Cardiac septum (tissue), 1 donor: ENCODE measurements around the gene PATE1. TPM values are rescaled to one million over a fixed set of nuclear protein-coding genes. Genes with fewer than 3 reads are reported as not detected.
"Not testable (repeated sequence)": the region's sequence is repeated elsewhere in the genome, so short reads cannot be mapped to it uniquely, and the experiment has no call there.

Source experiments
- DNase-seq: peaks from one replicate; pipeline ENCODE4 v3.0.0-alpha.2; 2020; ENCODE audit warnings: low spot score
- intact Hi-C: fragments of 100-400 bp; cut with DNase I; formaldehyde crosslinking; loops from one replicate; pipeline ENCODE4 v1.14.0; 2022
- long read RNA-seq: library from polyadenylated mRNA; unstranded; transcript quantifications from one replicate; pipeline ENCODE4 v2.0.0, GENCODE V29; 2021
- total RNA-seq: library from RNA; stranded (reverse); fragmentation: NEBNext Ultra II Directional; extraction: Animal tissue kit (Norgen Biotek cat#: 25700); gene quantifications from one replicate; pipeline ENCODE4 v1.2.1, GENCODE V29; 2021
- donor health status: DM: no; HTN: no; CAD: no.

PATE1 gene
- total RNA-seq: not detected
- long read RNA-seq: 0 reads

GRCh38 chr11:125745979-125746378 is at the start of gene PATE1:
TSS of gene PATE1 (plus strand) at chr11:125746279. CDS start at chr11:125746305, 26 bp downstream.
- no peak for DNase-seq
- intact Hi-C loops: no loop called here

- DNase-seq: no peak
- intact Hi-C loops: no loop called here
Measured at GRCh38 chr11:125701018-125701610, 45.0 kb upstream of the PATE1 start.

GRCh38 chr11:125701858-125702621 is 44.0 kb upstream of the PATE1 start:
- DNase-seq: no peak
- intact Hi-C loops: no loop called here

GRCh38 chr11:125704686-125705085 is 41.4 kb upstream of the PATE1 start:
- DNase-seq, intact Hi-C loops: not testable (repeated sequence)

GRCh38 chr11:125720781-125721180 is 25.3 kb upstream of the PATE1 start:
- intact Hi-C loops: no loop called here
- no peak for DNase-seq

GRCh38 chr11:125724125-125724524 is 22.0 kb upstream of the PATE1 start:
- intact Hi-C loops: no loop called here

GRCh38 chr11:125728969-125729368 is 17.1 kb upstream of the PATE1 start:
- no peak for DNase-seq
- intact Hi-C loops: no loop called here

More at GRCh38 chr11:125724125-125724524, 22.0 kb upstream of the PATE1 start:
- DNase-seq: no peak

GRCh38 chr11:125740617-125741016 is 5.5 kb upstream of the PATE1 start:
- no peak for DNase-seq
- intact Hi-C loops: no loop called here

GRCh38 chr11:125743681-125744080 is 2.4 kb upstream of the PATE1 start:
- DNase-seq: no peak
- intact Hi-C loops: no loop called here

GRCh38 chr11:125750629-125751028 is 4.5 kb downstream of the PATE1 start:
- intact Hi-C loops: no loop called here

GRCh38 chr11:125756050-125756449 is 10.0 kb downstream of the PATE1 start:
- intact Hi-C loops: no loop called here

More at GRCh38 chr11:125750629-125751028, 4.5 kb downstream of the PATE1 start:
- no peak for DNase-seq

GRCh38 chr11:125762445-125762844 is 16.4 kb downstream of the PATE1 start:
- intact Hi-C loops: no loop called here
- no peak for DNase-seq

More at GRCh38 chr11:125756050-125756449, 10.0 kb downstream of the PATE1 start:
- no peak for DNase-seq

- DNase-seq: no peak
- intact Hi-C loops: no loop called here
Measured at GRCh38 chr11:125763483-125763882, 17.4 kb downstream of the PATE1 start.

GRCh38 chr11:125766251-125766650 is 20.2 kb downstream of the PATE1 start:
- DNase-seq: no peak

GRCh38 chr11:125768336-125769046 is 22.4 kb downstream of the PATE1 start:
- no peak for DNase-seq
- intact Hi-C loops: no loop called here

More at GRCh38 chr11:125766251-125766650, 20.2 kb downstream of the PATE1 start:
- intact Hi-C loops: no loop called here

- no peak for DNase-seq
- intact Hi-C loops: no loop called here
Measured at GRCh38 chr11:125770583-125770982, 24.5 kb downstream of the PATE1 start.

- DNase-seq: no peak
- intact Hi-C loops: no loop called here
Measured at GRCh38 chr11:125772834-125773505, 26.9 kb downstream of the PATE1 start.

GRCh38 chr11:125773516-125773915 is 27.4 kb downstream of the PATE1 start:
- no peak for DNase-seq

GRCh38 chr11:125777309-125777708 is 31.2 kb downstream of the PATE1 start:
- DNase-seq: no peak
- intact Hi-C loops: no loop called here

More at GRCh38 chr11:125773516-125773915, 27.4 kb downstream of the PATE1 start:
- intact Hi-C loops: no loop called here

GRCh38 chr11:125778728-125779127 is 32.6 kb downstream of the PATE1 start, which contains the start of gene PATE2:
TSS of gene PATE2 (minus strand) at chr11:125778828. CDS start at chr11:125778773, 55 bp downstream.
- intact Hi-C loops: no loop called here
- DNase-seq: no peak
